Right lobe of liver (tissue), 4 donors: ENCODE data around the gene FAM120C.

Experiments used
- POLR2A ChIP-seq: fragments of 450-650 bp; IDR thresholded peaks from one replicate; pipeline ENCODE4 v1.6.1; 2017; ENCODE audit warnings: antibody characterized with exemption, mild to moderate bottlenecking
- TF ChIP-seq, protein P1 (sequence below), 4 donors: fragments of 200-600 bp in 3 of 4; fragments of 450-650 bp in 1 of 4; IDR thresholded peaks; one replicate each; pipeline versions ENCODE4 v1.5.1 to v1.8.0; 2016 to 2022; ENCODE audit warnings: antibody characterized with exemption in 4 of 4, mild to moderate bottlenecking in 2 of 4
- donor health status: DM: no; HTN: no; CAD: no.
- donor health status: DM: no; HTN: no; CAD: no.
- donor health status: DM: no; HTN: yes; CAD: no.

GRCh38 chrX:54177306-54177705, 5.7 kb downstream of the FAM120C start:
- no peak for TF ChIP-seq POLR2A
- TF ChIP-seq, protein P1, sequence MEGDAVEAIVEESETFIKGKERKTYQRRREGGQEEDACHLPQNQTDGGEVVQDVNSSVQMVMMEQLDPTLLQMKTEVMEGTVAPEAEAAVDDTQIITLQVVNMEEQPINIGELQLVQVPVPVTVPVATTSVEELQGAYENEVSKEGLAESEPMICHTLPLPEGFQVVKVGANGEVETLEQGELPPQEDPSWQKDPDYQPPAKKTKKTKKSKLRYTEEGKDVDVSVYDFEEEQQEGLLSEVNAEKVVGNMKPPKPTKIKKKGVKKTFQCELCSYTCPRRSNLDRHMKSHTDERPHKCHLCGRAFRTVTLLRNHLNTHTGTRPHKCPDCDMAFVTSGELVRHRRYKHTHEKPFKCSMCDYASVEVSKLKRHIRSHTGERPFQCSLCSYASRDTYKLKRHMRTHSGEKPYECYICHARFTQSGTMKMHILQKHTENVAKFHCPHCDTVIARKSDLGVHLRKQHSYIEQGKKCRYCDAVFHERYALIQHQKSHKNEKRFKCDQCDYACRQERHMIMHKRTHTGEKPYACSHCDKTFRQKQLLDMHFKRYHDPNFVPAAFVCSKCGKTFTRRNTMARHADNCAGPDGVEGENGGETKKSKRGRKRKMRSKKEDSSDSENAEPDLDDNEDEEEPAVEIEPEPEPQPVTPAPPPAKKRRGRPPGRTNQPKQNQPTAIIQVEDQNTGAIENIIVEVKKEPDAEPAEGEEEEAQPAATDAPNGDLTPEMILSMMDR (IDR thresholded peaks at IDR 0.05) = no peak
